AG09319 (cell line): ENCODE results near the gene DEDD2.

Source experiments
- DNase-seq: peaks from one replicate; pipeline ENCODE4 v3.0.0-alpha.2; 2010; ENCODE audit warnings: low read depth; ENCODE audit errors: extremely low read depth
- TF ChIP-seq, protein P1 (sequence below): IDR thresholded peaks from 2 replicates; pipeline ENCODE4 v1.5.1; 2011; ENCODE audit warnings: low read depth, mild to moderate bottlenecking, inconsistent platforms, low read length, moderate library complexity

Gene DEDD2

DNA sequence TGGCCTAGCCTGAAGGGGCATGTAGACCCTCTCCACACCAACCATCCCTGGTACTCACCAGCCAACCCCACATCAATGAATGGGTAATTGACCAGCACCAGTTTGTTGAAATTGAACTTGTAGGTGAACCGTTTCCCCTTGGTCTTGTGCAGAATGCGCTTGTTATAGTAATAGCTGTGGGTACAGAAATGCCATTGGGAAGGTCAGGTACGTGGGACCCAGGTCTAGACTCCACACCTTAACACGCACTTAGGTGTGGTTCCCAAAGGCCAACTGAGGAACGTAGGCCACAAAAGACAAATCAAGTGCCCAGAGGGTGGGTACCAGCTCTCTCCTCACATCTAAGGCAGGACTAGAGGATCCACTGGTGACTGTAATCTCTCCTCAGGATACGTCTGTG is 32.3 kb upstream of the DEDD2 start:
- no peak for DNase-seq
- TF ChIP-seq, protein P1, sequence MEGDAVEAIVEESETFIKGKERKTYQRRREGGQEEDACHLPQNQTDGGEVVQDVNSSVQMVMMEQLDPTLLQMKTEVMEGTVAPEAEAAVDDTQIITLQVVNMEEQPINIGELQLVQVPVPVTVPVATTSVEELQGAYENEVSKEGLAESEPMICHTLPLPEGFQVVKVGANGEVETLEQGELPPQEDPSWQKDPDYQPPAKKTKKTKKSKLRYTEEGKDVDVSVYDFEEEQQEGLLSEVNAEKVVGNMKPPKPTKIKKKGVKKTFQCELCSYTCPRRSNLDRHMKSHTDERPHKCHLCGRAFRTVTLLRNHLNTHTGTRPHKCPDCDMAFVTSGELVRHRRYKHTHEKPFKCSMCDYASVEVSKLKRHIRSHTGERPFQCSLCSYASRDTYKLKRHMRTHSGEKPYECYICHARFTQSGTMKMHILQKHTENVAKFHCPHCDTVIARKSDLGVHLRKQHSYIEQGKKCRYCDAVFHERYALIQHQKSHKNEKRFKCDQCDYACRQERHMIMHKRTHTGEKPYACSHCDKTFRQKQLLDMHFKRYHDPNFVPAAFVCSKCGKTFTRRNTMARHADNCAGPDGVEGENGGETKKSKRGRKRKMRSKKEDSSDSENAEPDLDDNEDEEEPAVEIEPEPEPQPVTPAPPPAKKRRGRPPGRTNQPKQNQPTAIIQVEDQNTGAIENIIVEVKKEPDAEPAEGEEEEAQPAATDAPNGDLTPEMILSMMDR: no peak

GRCh38 chr19:42249149-42249750 is 31.8 kb upstream of the DEDD2 start:
- no peak for DNase-seq
- TF ChIP-seq, protein P1: no peak

- DNase-seq: no peak
Measured at GRCh38 chr19:42248270-42249148, 31.0 kb upstream of the DEDD2 start.

GRCh38 chr19:42247640-42248199 is 30.2 kb upstream of the DEDD2 start:
- DNase-seq: no peak
- TF ChIP-seq, protein P1: no peak

More at GRCh38 chr19:42248270-42249148, 31.0 kb upstream of the DEDD2 start:
- TF ChIP-seq, protein P1: no peak

DNA sequence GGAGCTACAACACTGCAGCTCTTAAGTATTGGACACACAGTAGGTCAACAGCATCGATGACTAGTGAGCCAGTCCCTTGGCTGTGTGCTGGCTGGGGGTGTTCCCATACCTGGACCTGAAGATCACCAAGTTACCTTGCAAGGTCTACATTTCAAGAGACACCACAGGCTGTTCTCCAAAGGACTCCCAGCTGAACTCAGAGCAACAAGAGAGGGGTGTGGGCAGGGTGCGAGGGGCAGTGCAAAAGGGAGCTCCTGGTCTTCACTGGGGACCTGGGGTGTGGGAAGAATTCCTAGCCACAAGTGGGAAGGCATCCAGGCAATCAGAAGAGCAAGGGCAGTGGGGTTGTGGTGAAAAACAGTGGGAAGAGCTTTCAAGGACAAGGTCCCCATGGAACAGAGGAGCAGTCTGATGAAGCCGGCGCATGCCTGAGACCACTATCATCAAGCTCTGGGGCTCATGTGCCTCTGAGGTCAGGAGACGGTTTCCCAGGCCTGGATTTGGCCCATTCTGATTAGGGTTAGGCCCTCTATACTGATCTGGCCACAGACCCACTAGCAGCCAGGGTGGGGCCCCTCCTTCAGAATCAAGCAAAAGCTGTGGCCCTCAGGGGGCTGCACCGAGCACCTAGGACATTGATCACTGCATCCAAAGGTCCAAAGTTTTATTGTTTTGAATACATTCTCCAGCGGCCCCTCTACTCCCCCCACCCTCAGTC is 29.6 kb upstream of the DEDD2 start:
- no peak for DNase-seq
- TF ChIP-seq, protein P1: no peak

DNA sequence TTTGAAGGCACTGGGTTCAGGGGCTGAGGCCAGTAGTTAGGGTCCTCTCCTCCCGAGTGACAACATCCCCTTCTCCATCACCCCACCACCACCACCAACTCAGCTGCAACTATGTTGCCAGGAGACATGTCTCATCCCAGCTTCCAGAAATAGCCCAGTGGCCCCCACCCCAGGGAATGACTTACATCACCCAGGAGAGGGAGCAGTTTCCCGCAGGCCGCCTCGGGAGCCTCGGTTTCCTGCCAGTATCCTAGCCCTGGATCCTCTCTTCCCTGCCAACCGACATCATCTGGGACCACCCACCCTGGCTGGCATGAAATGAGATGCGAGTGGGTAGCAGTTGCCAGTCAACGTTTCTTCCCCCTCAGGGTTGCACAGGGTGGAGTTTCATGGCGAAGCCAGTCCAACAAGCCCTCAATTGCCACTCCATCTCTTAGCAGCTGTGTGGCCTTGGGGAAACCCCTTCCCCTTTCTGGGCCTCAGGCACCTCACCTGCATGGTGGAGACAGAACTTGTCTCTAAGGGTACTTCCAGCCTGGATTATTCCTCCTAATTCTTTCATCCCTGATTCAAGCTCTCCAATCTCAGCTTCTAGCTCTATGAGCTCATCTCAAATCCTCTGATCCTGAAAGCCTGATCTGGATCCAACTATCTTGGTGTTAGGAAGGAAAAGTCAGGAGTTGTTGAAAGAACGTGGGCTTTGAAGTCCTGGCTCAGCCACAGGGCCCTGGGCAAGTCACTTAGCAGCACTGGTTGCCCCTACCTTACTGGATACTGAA is 28.9 kb upstream of the DEDD2 start:
- DNase-seq: peak; percentile 56
- TF ChIP-seq, protein P1: peak; percentile 75
